ENCODE measurements around the gene CPN2. TPM values are rescaled to one million over a fixed set of nuclear protein-coding genes. Genes with fewer than 3 reads are reported as not detected.
A peak's percentile ranks its signal among the peaks of the same experiment; 100 is the strongest.

The CPN2 gene
- total and polyA plus RNA-seq, 2 of the 13 experiments (the other 11 are each of a cell fraction or from before 2014, with no cell fraction given) = 26.7 to 27.7 TPM

DNA sequence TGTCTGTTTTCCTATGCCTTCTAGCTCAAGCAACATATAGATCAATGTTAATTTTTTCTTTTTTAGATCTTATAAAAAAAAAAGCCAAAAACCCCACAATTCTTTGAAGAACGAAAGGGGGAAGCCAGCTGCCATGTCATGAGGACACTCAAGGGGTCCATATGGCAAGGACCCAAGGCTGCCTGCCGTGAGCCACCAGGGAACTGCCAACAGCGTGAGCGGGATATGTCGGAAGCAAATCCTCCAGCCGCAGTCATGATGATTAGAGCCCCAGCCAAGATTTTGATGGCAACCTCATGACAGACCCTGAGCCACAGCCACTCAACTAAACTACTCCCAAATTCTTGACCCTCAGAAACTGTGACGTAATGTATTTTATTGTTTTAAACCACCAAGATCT is 41.4 kb upstream of the CPN2 start (continued):
- TF ChIP-seq KIAA2018 (CRISPR knock-in tag; IDR thresholded peaks at IDR 0.05; ENCODE audit: borderline replicate concordance) (no peak), ZFYVE20 (CRISPR knock-in tag; IDR thresholded peaks at IDR 0.05; ENCODE audit: borderline replicate concordance, low read depth) (no peak), ZNF773 (CRISPR knock-in tag; IDR thresholded peaks at IDR 0.05; ENCODE audit: borderline replicate concordance) (no peak), ZNF674 (CRISPR knock-in tag; IDR thresholded peaks at IDR 0.05; ENCODE audit: low read depth) (no peak)

- Histone ChIP-seq H3K4me3 (replicated peaks in 1 of 3; ENCODE audit: insufficient read depth in 1 of 3, low read depth in 2 of 3, low read length in 3 of 3) (no peak overlapping the region), H3K9ac (ENCODE audit: insufficient read depth, low read depth, low read length) (no peak overlapping the region), H3K36me3 (replicated peaks in 1 of 2; ENCODE audit: control insufficient read depth in 1 of 2, insufficient read depth in 2 of 2, low read length in 2 of 2) (no peaks in the 10 kb centered on the region), H2AFZ (ENCODE audit: low read length) (no peak overlapping the region), H3K9me3 (ENCODE audit: low read length) (0 out of 2 replicates have a peak, but pooled peaks cover 4% of the 10 kb centered on the region), H3K4me1 (ENCODE audit: insufficient read depth, low read length) (peaks cover 17% of the 10 kb centered on the region), H3K4me2 (ENCODE audit: low read depth, low read length) (no peak overlapping the region), H3K79me2 (ENCODE audit: insufficient read depth, low read length) (no peaks in the 10 kb centered on the region), H3K27me3 (ENCODE audit: control insufficient read depth in 1 of 2, insufficient read depth in 2 of 2, low read length in 2 of 2) (peaks cover 2 to 23% of the 10 kb centered on the region in 2 experiments; a peak in 3 of 5 replicates), H4K20me1 (ENCODE audit: insufficient read depth, low read length) (no peaks in the 10 kb centered on the region), H3K27ac (ENCODE audit: extremely low read length, insufficient read depth, low read length) (no peak overlapping the region)
- ChIA-PET CTCF (ENCODE audit: low intra/inter-chr PET ratio, low total read pairs) (no interaction called here), POLR2A (no interaction called here)
- in situ Hi-C loops (cut with HindIII; ENCODE audit: extremely low pct_ligation_motif_present, low pct_unique_long_range_greater_than_20kb) = no loop called here
- no peak for FAIRE-seq
- TF ChIP-seq ZFP1 (CRISPR knock-in tag; IDR thresholded peaks at IDR 0.05) = peak; percentile 78; the same call in 1 of the 2 replicates
- TF ChIP-seq HCFC1 (IDR thresholded peaks at IDR 0.05; ENCODE audit: low read depth, low read length) = no peak
- no peak for TF ChIP-seq ZNF746 (CRISPR knock-in tag; IDR thresholded peaks at IDR 0.05)
- no peak for DNase-seq (ENCODE audit: low spot score)
- BruUV-seq (replicated peaks) = no TSS peak
- intact Hi-C loops (cut with micrococcal nuclease; ENCODE audit: unreplicated experiment) = no loop called here
- ATAC-seq = no peak
Measured at GRCh38 chr3:194390835-194391234, 39.7 kb upstream of the CPN2 start.
